Stimulated activated CD4-positive, alpha-beta T cell treated with anti-CD3 and anti-CD28 coated beads, Interleukin-4, amount 100 ng/mL, for 48 hours (primary cell): ENCODE measurements around the gene FGD3.

Source experiments
- DNase-seq, 2 donors: peaks; one replicate each; pipeline ENCODE4 v3.0.0-alpha.2; 2020; ENCODE audit warnings: low read depth in 2 of 2

The FGD3 gene

DNA sequence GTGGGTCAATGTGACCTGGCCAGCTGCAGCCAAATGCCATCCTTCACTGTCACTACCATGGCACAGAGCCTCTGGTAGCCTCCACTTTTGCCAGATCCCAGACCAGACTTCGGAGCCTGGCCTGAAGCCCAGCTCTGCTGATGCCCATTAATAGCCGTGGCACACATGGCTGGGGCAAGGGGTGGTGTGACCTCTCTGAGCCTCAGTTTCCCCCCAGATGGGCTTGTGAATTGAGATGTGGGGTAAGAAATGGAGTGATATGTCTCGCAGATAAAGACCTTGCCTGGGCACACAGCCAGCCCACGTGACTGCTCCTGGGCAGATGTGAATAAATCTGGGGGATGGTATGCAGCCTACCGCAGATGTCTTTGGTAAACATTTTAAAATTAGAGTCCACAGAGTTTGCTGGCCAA, 125.1 kb downstream of the FGD3 start:
- no peak for DNase-seq

DNA sequence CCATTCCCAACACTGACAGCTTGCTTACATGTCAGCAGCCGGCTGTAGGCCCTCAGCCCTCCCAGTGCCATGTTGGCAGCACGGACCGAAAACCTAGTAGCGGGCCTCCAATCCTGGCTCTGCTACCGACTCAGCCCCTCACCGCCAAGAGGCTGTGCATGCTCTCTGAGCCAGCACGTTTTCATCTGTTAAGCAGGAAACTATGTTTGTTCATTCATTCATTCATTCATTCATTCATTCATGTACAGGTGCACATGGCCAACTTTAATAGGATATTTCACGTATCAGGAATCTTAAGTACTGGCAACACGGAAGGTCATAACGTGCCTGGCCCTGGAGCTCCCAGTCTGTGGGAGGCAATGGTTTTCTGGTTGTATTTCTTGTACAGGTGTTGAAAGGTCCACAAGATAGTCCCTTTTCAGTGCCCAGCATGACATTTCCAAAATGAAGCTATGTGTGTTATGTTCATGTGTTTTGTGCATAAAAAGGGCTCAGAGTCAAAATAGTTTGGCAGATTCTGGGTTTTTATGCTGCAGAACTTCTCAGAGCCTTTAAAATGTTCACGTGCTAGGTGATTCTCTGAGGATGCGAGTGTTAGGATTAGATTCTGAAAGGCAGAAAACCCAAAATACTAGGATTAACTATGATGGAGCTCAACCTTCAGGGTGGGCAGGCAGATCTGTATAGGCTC, 128.9 kb downstream of the FGD3 start:
- no peak for DNase-seq

DNA sequence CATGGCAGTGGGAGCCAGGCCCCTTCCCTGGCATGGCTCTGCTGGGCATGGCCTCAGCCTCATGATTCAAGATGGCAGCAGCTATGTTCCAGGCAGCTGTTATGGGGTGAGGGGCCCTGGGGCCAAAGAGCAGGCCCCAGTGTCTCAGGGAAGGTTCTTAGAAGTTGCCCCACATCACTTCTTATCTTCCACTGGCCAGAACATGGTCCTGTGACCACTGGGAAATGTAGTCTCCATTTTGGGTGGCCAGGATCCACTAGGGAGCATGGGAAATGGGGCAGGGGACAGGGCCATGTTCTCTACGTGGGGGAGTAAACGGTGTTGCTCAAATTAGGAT, 129.4 kb downstream of the FGD3 start:
- DNase-seq = no peak

DNA sequence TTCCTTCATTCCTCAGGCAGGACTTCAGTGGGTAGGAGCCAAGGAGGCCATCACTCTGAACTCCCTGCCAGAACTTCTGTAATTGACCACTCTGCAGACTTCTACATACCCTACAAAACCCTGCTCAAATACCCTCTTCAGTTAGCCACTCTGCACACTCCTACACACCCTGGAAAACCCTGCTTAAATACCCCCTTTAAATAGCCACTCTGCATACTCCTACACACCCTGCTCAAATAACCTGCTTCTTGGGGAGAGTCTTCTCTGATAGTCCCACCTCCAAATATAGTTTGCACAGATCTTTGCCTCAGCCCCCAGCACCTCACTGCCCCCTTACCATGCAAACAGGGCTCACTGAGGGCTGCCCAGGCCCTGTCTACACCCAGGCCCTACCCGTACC, 130.0 kb downstream of the FGD3 start:
- DNase-seq = no peak

DNA sequence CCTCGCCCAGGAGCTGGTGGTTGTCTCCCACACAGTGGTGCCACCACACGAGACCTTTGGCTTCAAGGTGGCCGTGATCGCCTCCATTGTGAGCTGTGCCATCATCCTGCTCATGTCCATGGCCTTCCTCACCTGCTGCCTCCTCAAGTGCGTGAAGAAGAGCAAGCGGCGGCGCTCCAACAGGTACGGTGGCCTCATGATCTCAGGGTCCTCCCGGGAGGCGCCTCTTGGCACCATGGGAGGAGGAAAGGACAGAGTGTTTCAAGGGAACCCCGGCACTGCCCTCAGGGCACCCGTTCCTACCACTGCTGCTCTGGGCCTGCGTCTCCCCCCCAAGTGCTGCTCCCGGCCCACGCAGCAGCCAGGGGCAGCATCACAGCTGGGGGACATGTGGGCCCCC, 130.5 kb downstream of the FGD3 start:
- DNase-seq = no peak

DNA sequence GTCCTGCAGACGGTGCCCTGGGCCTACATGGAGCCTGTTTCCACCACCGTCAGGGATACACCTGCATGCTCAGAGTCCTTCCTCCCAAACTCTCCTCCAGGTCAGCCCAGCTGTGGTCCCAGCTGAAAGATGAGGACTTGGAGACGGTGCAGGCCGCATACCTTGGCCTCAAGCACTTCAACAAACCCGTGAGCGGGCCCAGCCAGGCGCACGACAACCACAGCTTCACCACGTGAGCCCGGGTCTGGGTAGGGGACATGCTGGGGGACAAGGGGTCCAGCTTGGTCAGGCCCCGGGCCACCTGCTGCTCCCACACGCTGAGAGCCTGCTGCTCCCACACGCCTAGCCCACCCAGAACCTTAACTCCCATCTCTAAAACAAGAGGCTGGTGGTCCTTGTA, 132.0 kb downstream of the FGD3 start:
- no peak for DNase-seq

DNA sequence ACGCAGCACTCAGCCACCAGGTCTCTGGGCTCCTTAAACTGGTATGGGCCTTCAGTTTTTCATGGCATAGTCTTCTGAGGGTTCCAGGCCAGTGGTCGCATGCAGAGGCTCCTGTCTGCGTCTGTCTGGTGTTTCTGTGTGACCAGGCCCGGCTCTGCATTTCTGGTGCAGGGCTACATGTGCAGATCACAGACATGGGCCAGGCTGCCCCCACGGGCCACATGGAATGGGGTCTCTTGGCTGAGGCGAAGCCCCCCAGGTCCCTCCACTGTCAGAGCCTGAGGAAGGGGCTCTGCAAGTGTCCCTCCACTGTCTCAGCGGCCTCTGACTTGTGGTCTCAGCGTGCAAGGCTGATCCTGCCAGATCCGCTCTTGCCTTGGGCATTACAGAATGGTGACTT, 133.1 kb downstream of the FGD3 start:
- DNase-seq = no peak

DNA sequence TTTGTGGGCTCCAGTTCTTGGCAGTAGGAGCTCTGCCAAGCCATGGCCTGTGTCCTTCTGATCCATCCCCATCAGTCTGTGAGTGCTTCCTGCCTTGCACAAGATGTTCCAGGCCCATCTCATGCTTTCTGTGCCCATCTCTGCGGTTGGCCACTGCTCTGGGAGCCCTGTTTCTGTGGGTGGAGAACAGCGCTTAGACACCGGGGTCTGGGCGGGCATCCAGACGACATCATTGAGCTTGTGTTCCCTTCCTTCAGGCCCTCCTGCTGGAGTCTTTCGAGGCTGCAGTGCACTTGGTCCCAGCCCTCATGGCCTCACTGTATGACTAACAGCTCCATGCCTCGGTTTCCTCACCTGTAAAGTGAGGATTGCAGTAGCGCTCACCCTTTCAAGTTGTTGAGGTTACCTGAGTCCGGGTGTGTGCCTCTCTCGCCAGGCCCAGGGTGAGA, 133.8 kb downstream of the FGD3 start:
- DNase-seq = no peak

DNA sequence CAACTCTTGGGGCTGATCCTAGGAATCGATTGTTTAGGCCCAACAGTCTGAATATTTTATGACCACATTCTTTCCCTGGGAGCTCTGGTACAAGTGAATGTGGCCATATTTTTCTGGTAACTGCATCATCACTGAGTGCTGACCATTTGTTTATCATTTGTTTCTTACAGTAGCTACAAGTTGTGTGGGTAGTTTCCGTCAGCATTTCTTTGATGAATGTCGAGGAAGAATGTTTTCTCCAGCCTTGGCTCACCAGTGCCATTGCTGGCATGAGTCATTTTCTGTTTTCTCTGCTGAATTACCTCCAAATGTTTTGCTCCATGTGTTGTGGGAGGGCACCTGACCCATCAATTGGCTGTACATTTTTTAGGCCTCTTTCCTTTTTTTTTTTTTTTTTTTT, 134.6 kb downstream of the FGD3 start:
- DNase-seq = no peak

DNA sequence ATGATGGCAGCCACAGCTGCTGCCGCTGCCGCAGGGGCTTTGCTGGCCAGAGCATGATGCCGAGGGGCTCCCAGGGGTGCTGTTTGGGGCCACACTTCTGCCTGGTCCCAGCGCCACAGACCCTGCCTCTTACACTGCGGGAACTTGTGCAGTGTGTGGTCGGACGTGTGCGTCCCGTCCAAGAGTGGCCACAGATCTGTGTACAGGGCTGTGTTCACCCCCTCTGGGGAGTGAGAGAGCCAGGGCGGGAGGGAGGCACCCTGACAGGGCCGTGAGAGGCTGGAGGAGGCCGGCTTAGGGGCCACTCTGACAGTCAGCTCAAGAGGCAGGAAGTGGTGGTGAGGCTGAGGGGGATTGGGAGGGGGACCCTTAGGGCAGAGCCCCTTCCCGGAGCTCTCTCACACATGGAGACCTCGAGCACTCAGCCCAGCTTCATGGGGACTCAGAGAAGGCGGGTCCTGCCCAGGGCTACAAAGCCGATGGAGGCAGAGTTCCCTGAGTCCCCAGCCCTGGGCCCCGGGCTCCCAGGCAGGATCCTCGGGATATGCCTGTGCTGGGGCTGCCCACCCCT, 135.6 kb downstream of the FGD3 start:
- DNase-seq = no peak

DNA sequence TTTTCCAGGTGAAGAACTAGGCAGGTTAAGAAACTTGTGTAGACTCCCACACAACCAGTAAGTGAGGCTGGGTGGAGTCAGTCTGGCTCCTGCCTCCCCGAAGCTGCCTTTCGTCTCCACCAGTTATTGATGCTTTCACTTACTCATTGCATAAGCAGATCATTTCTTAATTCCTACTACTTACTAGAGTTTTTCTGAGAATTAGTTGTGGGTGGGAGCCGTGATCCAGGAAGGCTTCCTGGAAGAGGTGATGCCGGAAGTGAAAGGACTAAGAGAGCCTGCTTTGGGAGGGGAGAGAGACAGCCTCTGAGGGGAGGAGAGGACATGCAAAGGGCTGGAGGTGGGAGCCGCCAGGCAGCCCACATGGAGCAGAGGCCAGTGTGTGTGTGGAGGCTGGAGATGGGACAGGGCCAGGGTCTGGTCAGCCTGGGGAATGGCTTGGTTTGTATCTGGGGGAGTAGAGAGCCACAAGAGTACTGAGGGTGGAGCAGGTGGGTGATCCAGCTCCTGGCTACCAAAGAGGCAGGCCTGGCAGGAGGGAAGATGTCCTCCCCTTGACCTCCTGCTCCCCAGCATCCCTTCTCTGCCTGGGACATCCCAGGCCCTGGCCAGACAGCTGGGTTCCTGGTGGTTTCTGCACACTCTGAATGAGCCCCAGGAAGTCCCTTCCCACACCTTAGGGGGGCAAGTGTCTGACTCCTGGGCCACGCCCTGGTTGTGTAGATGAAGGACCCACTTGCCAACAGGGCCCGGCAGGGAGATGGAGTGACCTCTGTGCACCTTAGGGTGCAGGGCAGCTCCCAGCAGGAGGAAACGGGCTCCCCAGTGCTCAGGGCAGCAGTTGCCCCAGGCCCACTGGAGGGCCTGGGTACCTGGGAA, 136.5 kb downstream of the FGD3 start:
- no peak for DNase-seq

DNA sequence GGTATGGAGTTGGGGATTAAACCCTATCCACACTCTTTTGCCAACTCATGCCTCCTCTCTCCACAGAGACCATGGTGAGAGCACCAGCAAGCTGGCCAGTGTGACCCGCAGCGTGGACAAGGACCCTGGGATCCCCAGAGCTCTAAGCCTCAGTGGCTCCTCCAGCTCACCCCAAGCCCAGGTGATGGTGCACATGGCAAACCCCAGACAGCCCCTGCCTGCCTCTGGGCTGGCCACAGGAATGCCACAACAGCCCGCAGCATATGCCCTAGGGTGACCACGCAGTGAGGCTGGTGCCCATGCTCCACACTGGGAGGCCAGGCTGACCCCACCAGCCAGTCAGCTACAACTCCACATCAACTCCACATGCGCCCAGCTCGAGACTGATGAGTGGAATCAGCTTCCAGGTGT, 137.2 kb downstream of the FGD3 start:
- DNase-seq = no peak

DNA sequence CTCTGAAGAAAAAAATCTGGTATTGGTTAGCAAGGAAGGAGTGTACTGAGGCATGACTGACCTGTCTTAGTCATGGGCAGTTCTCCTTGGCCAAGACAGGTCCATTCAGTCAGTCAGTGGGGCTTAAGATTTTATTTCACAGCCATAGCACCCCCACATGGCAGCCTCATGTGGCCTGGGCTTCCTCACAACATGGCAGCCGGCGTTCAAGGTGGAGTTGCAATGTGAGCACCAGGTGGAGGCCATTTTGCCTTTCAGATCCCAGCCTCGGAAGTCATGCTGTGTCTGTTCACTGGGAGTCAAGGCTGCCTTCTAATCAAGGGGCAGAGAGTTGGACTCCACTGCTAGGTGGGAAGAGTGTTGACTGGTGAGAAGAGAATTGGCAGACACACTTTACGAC, 138.4 kb downstream of the FGD3 start:
- no peak for DNase-seq
